ENCODE data around the gene RAB7A.

The RAB7A gene

GRCh38 chr3:128783774-128784173, 57.8 kb downstream of the RAB7A start:
- Histone ChIP-seq H3K9me3 (ENCODE audit: control insufficient read depth in 5 of 5, low read length in 5 of 5) (no peaks in the 10 kb centered on the region), H3K36me3 (ENCODE audit: control insufficient read depth in 5 of 5, insufficient read depth in 5 of 5, low read length in 5 of 5) (no peaks in the 10 kb centered on the region), H3K4me3 (ENCODE audit: low read depth in 1 of 5, low read length in 5 of 5) (no peak overlapping the region), H3K9ac (ENCODE audit: low read length in 5 of 5) (no peak overlapping the region), H3K27me3 (ENCODE audit: control insufficient read depth in 5 of 5, insufficient read depth in 4 of 5, low read length in 5 of 5) (no peaks in the 10 kb centered on the region), H3K4me1 (ENCODE audit: control insufficient read depth in 5 of 5, insufficient read depth in 5 of 5, low read length in 5 of 5) (peaks cover 6 to 57% (median 39%) of the 10 kb centered on the region in 5 donors), H3K27ac (ENCODE audit: low read depth, low read length) (no peak overlapping the region)

- Histone ChIP-seq H3K9me3 (ENCODE audit: control insufficient read depth in 5 of 5, low read length in 5 of 5) (no peaks in the 10 kb centered on the region), H3K4me1 (ENCODE audit: control insufficient read depth in 5 of 5, insufficient read depth in 5 of 5, low read length in 5 of 5) (peaks cover 6 to 57% (median 39%) of the 10 kb centered on the region in 5 donors), H3K27me3 (ENCODE audit: control insufficient read depth in 5 of 5, insufficient read depth in 4 of 5, low read length in 5 of 5) (no peaks in the 10 kb centered on the region), H3K27ac (ENCODE audit: low read depth, low read length) (no peak overlapping the region), H3K9ac (ENCODE audit: low read length in 5 of 5) (no peak overlapping the region), H3K36me3 (ENCODE audit: control insufficient read depth in 5 of 5, insufficient read depth in 5 of 5, low read length in 5 of 5) (no peaks in the 10 kb centered on the region), H3K4me3 (ENCODE audit: low read depth in 1 of 5, low read length in 5 of 5) (no peak overlapping the region)
These were observed 58.2 kb downstream of the RAB7A start for GRCh38 chr3:128784232-128784631.

- Histone ChIP-seq H3K9ac (ENCODE audit: low read length in 5 of 5) (no peak overlapping the region), H3K27ac (ENCODE audit: low read depth, low read length) (no peak overlapping the region), H3K36me3 (ENCODE audit: control insufficient read depth in 5 of 5, insufficient read depth in 5 of 5, low read length in 5 of 5) (no peaks in the 10 kb centered on the region), H3K27me3 (ENCODE audit: control insufficient read depth in 5 of 5, insufficient read depth in 4 of 5, low read length in 5 of 5) (no peaks in the 10 kb centered on the region), H3K4me3 (ENCODE audit: low read depth in 1 of 5, low read length in 5 of 5) (no peak overlapping the region), H3K9me3 (ENCODE audit: control insufficient read depth in 5 of 5, low read length in 5 of 5) (no peaks in the 10 kb centered on the region), H3K4me1 (ENCODE audit: control insufficient read depth in 5 of 5, insufficient read depth in 5 of 5, low read length in 5 of 5) (peaks cover 6 to 58% (median 39%) of the 10 kb centered on the region in 5 donors)
These were observed 58.9 kb downstream of the RAB7A start for GRCh38 chr3:128784843-128785242.

- Histone ChIP-seq H3K4me1 (ENCODE audit: control insufficient read depth in 5 of 5, insufficient read depth in 5 of 5, low read length in 5 of 5) (peaks cover 6 to 54% (median 39%) of the 10 kb centered on the region in 5 donors), H3K27ac (ENCODE audit: low read depth, low read length) (peak overlapping the region; percentile 11), H3K9me3 (ENCODE audit: control insufficient read depth in 5 of 5, low read length in 5 of 5) (no peaks in the 10 kb centered on the region), H3K4me3 (ENCODE audit: low read depth in 1 of 5, low read length in 5 of 5) (peak overlapping the region in 2 of 5 donors; percentile 2 to 13), H3K36me3 (ENCODE audit: control insufficient read depth in 5 of 5, insufficient read depth in 5 of 5, low read length in 5 of 5) (no peaks in the 10 kb centered on the region), H3K9ac (ENCODE audit: low read length in 5 of 5) (no peak overlapping the region), H3K27me3 (ENCODE audit: control insufficient read depth in 5 of 5, insufficient read depth in 4 of 5, low read length in 5 of 5) (no peaks in the 10 kb centered on the region)
These were observed 60.5 kb downstream of the RAB7A start for GRCh38 chr3:128786434-128787020.

GRCh38 chr3:128787256-128788253, 61.6 kb downstream of the RAB7A start:
- H3K9ac ChIP-seq (ENCODE audit: low read length in 5 of 5) = no peak overlapping the region
- no peaks in the 10 kb centered on the region for H3K27me3 ChIP-seq (ENCODE audit: control insufficient read depth in 5 of 5, insufficient read depth in 4 of 5, low read length in 5 of 5)
- no peaks in the 10 kb centered on the region for H3K36me3 ChIP-seq (ENCODE audit: control insufficient read depth in 5 of 5, insufficient read depth in 5 of 5, low read length in 5 of 5)
- no peak overlapping the region for H3K27ac ChIP-seq (ENCODE audit: low read depth, low read length)
- no peak overlapping the region for H3K4me3 ChIP-seq (ENCODE audit: low read depth in 1 of 5, low read length in 5 of 5)
- H3K9me3 ChIP-seq (ENCODE audit: control insufficient read depth in 5 of 5, low read length in 5 of 5) = no peaks in the 10 kb centered on the region
- H3K4me1 ChIP-seq (ENCODE audit: control insufficient read depth in 5 of 5, insufficient read depth in 5 of 5, low read length in 5 of 5) = peaks cover 6 to 54% (median 39%) of the 10 kb centered on the region in 5 donors

- H3K36me3 ChIP-seq (ENCODE audit: control insufficient read depth in 5 of 5, insufficient read depth in 5 of 5, low read length in 5 of 5) = no peaks in the 10 kb centered on the region
- H3K4me3 ChIP-seq (ENCODE audit: low read depth in 1 of 5, low read length in 5 of 5) = no peak overlapping the region
- H3K9me3 ChIP-seq (ENCODE audit: control insufficient read depth in 5 of 5, low read length in 5 of 5) = no peaks in the 10 kb centered on the region
- no peaks in the 10 kb centered on the region for H3K27me3 ChIP-seq (ENCODE audit: control insufficient read depth in 5 of 5, insufficient read depth in 4 of 5, low read length in 5 of 5)
- no peak overlapping the region for H3K9ac ChIP-seq (ENCODE audit: low read length in 5 of 5)
- peaks cover 6 to 52% (median 37%) of the 10 kb centered on the region in 5 donors for H3K4me1 ChIP-seq (ENCODE audit: control insufficient read depth in 5 of 5, insufficient read depth in 5 of 5, low read length in 5 of 5)
- peak overlapping the region; percentile 27 for H3K27ac ChIP-seq (ENCODE audit: low read depth, low read length)
These were observed 62.4 kb downstream of the RAB7A start for GRCh38 chr3:128788268-128788869.

GRCh38 chr3:128794067-128794768, 68.2 kb downstream of the RAB7A start:
- H3K36me3 ChIP-seq (ENCODE audit: control insufficient read depth in 5 of 5, insufficient read depth in 5 of 5, low read length in 5 of 5) = peaks cover 20 to 36% (median 32%) of the 10 kb centered on the region in 5 donors
- no peak overlapping the region for H3K4me3 ChIP-seq (ENCODE audit: low read depth in 1 of 5, low read length in 5 of 5)
- no peaks in the 10 kb centered on the region for H3K27me3 ChIP-seq (ENCODE audit: control insufficient read depth in 5 of 5, insufficient read depth in 4 of 5, low read length in 5 of 5)
- H3K4me1 ChIP-seq (ENCODE audit: control insufficient read depth in 5 of 5, insufficient read depth in 5 of 5, low read length in 5 of 5) = peaks cover 0 to 22% (median 8%) of the 10 kb centered on the region in 5 donors
- H3K9ac ChIP-seq (ENCODE audit: low read length in 5 of 5) = peak overlapping the region in 1 of 5 donors; percentile 8
- no peaks in the 10 kb centered on the region for H3K9me3 ChIP-seq (ENCODE audit: control insufficient read depth in 5 of 5, low read length in 5 of 5)
- H3K27ac ChIP-seq (ENCODE audit: low read depth, low read length) = peak overlapping the region; percentile 51

GRCh38 chr3:128794770-128795649, 69.0 kb downstream of the RAB7A start:
- peaks cover 0 to 19% (median 8%) of the 10 kb centered on the region in 5 donors for H3K4me1 ChIP-seq (ENCODE audit: control insufficient read depth in 5 of 5, insufficient read depth in 5 of 5, low read length in 5 of 5)
- no peak overlapping the region for H3K4me3 ChIP-seq (ENCODE audit: low read depth in 1 of 5, low read length in 5 of 5)
- peak overlapping the region; percentile 38 for H3K27ac ChIP-seq (ENCODE audit: low read depth, low read length)
- H3K9me3 ChIP-seq (ENCODE audit: control insufficient read depth in 5 of 5, low read length in 5 of 5) = no peaks in the 10 kb centered on the region
- no peak overlapping the region for H3K9ac ChIP-seq (ENCODE audit: low read length in 5 of 5)
- H3K27me3 ChIP-seq (ENCODE audit: control insufficient read depth in 5 of 5, insufficient read depth in 4 of 5, low read length in 5 of 5) = no peaks in the 10 kb centered on the region
- H3K36me3 ChIP-seq (ENCODE audit: control insufficient read depth in 5 of 5, insufficient read depth in 5 of 5, low read length in 5 of 5) = peaks cover 27 to 41% (median 38%) of the 10 kb centered on the region in 5 donors

GRCh38 chr3:128799653-128800052, 73.7 kb downstream of the RAB7A start:
- Histone ChIP-seq H3K36me3 (ENCODE audit: control insufficient read depth in 5 of 5, insufficient read depth in 5 of 5, low read length in 5 of 5) (peaks cover 32 to 47% (median 45%) of the 10 kb centered on the region in 5 donors), H3K27me3 (ENCODE audit: control insufficient read depth in 5 of 5, insufficient read depth in 4 of 5, low read length in 5 of 5) (no peaks in the 10 kb centered on the region), H3K9ac (ENCODE audit: low read length in 5 of 5) (no peak overlapping the region), H3K9me3 (ENCODE audit: control insufficient read depth in 5 of 5, low read length in 5 of 5) (no peaks in the 10 kb centered on the region), H3K4me3 (ENCODE audit: low read depth in 1 of 5, low read length in 5 of 5) (no peak overlapping the region), H3K27ac (ENCODE audit: low read depth, low read length) (peak overlapping the region; percentile 12), H3K4me1 (ENCODE audit: control insufficient read depth in 5 of 5, insufficient read depth in 5 of 5, low read length in 5 of 5) (peaks cover under 1 to 19% (median 16%) of the 10 kb centered on the region in 5 donors)
